H7 (cell line): ENCODE data around the gene MYCBP. TPM values are rescaled to one million over a fixed set of nuclear protein-coding genes. Genes with fewer than 3 reads are reported as not detected.

Source experiments
- DNase-seq: peaks from one replicate; pipeline ENCODE4 v3.0.0; 2012
- H3K27me3 ChIP-seq: 2 replicates; pipeline ENCODE4 v1.6.0; 2011; ENCODE audit warnings: mild to moderate bottlenecking, low read length; ENCODE audit not compliant: control insufficient read depth, insufficient read depth
- H3K36me3 ChIP-seq: replicated peaks from 2 replicates; pipeline ENCODE4 v1.5.1; 2011; ENCODE audit warnings: low read length; ENCODE audit not compliant: control insufficient read depth, insufficient read depth
- H3K4me3 ChIP-seq: 2 replicates; pipeline ENCODE4 v1.5.1; 2011; ENCODE audit warnings: low read depth, mild to moderate bottlenecking, control low read depth, low read length, moderate library complexity; ENCODE audit not compliant: insufficient read depth
- total RNA-seq: library from RNA; depleted of rRNA; stranded (reverse); fragments of >200 nt; shearing (Covaris generic); gene quantifications from 2 replicates; pipeline ENCODE4 v1.2.3, GENCODE V29; 2014; rRNA removed

Gene MYCBP
- total RNA-seq, 1 experiment from 2014 or later = 43.1 TPM

GRCh38 chr1:38819516-38819915, 53.6 kb downstream of the MYCBP start:
- H3K4me3 ChIP-seq = no peak overlapping the region
- H3K27me3 ChIP-seq = peaks cover 30% of the 10 kb centered on the region
- DNase-seq = no peak
- no peaks in the 10 kb centered on the region for H3K36me3 ChIP-seq

GRCh38 chr1:38819040-38819439, 54.1 kb downstream of the MYCBP start:
- H3K4me3 ChIP-seq = peak overlapping the region; percentile 42

GRCh38 chr1:38818175-38818976, 54.8 kb downstream of the MYCBP start:
- peak; percentile 97 for DNase-seq
- Histone ChIP-seq H3K27me3 (peaks cover 33% of the 10 kb centered on the region), H3K36me3 (no peaks in the 10 kb centered on the region), H3K4me3 (peak overlapping the region; percentile 42)

More at GRCh38 chr1:38819040-38819439, 54.1 kb downstream of the MYCBP start:
- H3K36me3 ChIP-seq = no peaks in the 10 kb centered on the region
- H3K27me3 ChIP-seq = peaks cover 30% of the 10 kb centered on the region
- DNase-seq = peak; percentile 76

- DNase-seq = no peak
- Histone ChIP-seq H3K36me3 (no peaks in the 10 kb centered on the region), H3K27me3 (peaks cover 33% of the 10 kb centered on the region), H3K4me3 (peak overlapping the region; percentile 42)
Measured at GRCh38 chr1:38817267-38818174, 55.6 kb downstream of the MYCBP start.

GRCh38 chr1:38815903-38816627, 57.1 kb downstream of the MYCBP start:
- DNase-seq = peak; percentile 67
- Histone ChIP-seq H3K4me3 (no peak overlapping the region), H3K27me3 (peaks cover 33% of the 10 kb centered on the region), H3K36me3 (no peaks in the 10 kb centered on the region)

- Histone ChIP-seq H3K4me3 (no peak overlapping the region), H3K27me3 (peaks cover 33% of the 10 kb centered on the region), H3K36me3 (no peaks in the 10 kb centered on the region)
- no peak for DNase-seq
Measured at GRCh38 chr1:38814984-38815464, 58.1 kb downstream of the MYCBP start.

GRCh38 chr1:38814444-38814983, 58.6 kb downstream of the MYCBP start:
- no peak for DNase-seq
- no peaks in the 10 kb centered on the region for H3K36me3 ChIP-seq
- H3K27me3 ChIP-seq = peaks cover 29% of the 10 kb centered on the region
- H3K4me3 ChIP-seq = no peak overlapping the region

- H3K27me3 ChIP-seq = peaks cover 27% of the 10 kb centered on the region
- DNase-seq = no peak
- no peaks in the 10 kb centered on the region for H3K36me3 ChIP-seq
- no peak overlapping the region for H3K4me3 ChIP-seq
Measured at GRCh38 chr1:38812981-38813380, 60.2 kb downstream of the MYCBP start.

Other genes starting within 250 kb of the MYCBP start
- 11.2 and 12.3 TPM in 2 replicates for gene RRAGC, start 13.6 kb downstream of the MYCBP start, total RNA-seq
- gene GJA9, start 8.2 kb upstream of the MYCBP start, total RNA-seq = not detected in 2 replicates
- 0.03 and 1.2 TPM in 2 replicates for gene RHBDL2, start 68.5 kb upstream of the MYCBP start, total RNA-seq
- 268 and 318 TPM in 2 replicates for gene AKIRIN1, start 117.9 kb upstream of the MYCBP start, total RNA-seq
- 677 and 731 TPM in 2 replicates for gene NDUFS5, start 153.0 kb upstream of the MYCBP start, total RNA-seq